OCI-LY1 (cell line): ENCODE measurements around the gene C2CD4B.

Experiments used
- H2AFZ ChIP-seq: fragments of 200-600 bp; sonication (generic), shearing (Covaris generic); 2 replicates; pipeline ENCODE4 v1.6.0; 2014; ENCODE audit warnings: antibody characterized with exemption, mild to moderate bottlenecking, low read length
- H3F3A ChIP-seq: fragments of 200-600 bp; sonication (generic), shearing (Covaris generic); 2 replicates; pipeline ENCODE4 v1.6.0; 2014; ENCODE audit warnings: mild to moderate bottlenecking, antibody characterized with exemption, low read length, moderate library complexity; ENCODE audit not compliant: insufficient read depth
- H3K27ac ChIP-seq: fragments of 200-600 bp; sonication (generic); 2 replicates; pipeline ENCODE4 v1.5.1; 2014; ENCODE audit warnings: low read length, mixed run types, mild to moderate bottlenecking, low read depth; ENCODE audit not compliant: poor library complexity, severe bottlenecking
- H3K27me3 ChIP-seq: fragments of 200-600 bp; sonication (generic); 2 replicates; pipeline ENCODE4 v1.6.0; 2014; ENCODE audit warnings: antibody characterized with exemption, mild to moderate bottlenecking, low read length, moderate library complexity; ENCODE audit not compliant: insufficient read depth
- H3K36me3 ChIP-seq: fragments of 200-600 bp; sonication (generic); 2 replicates; pipeline ENCODE4 v1.6.1; 2014; ENCODE audit warnings: mild to moderate bottlenecking, antibody characterized with exemption, low read length, moderate library complexity, mixed read lengths; ENCODE audit not compliant: insufficient read depth
- H3K4me1 ChIP-seq: fragments of 200-600 bp; sonication (generic); 2 replicates; pipeline ENCODE4 v1.5.1; 2014; ENCODE audit warnings: mild to moderate bottlenecking, low read length, moderate library complexity; ENCODE audit not compliant: insufficient read depth, severe bottlenecking
- H3K4me2 ChIP-seq: fragments of 200-600 bp; sonication (generic), shearing (Covaris generic); 2 replicates; pipeline ENCODE4 v1.6.1; 2014; ENCODE audit warnings: low read length
- H3K4me3 ChIP-seq: fragments of 200-600 bp; sonication (generic); 2 replicates; pipeline ENCODE4 v1.5.1; 2014; ENCODE audit warnings: low read length, low read depth, mild to moderate bottlenecking, mixed read lengths; ENCODE audit not compliant: poor library complexity, severe bottlenecking
- H3K79me2 ChIP-seq: fragments of 200-600 bp; shearing (Covaris generic); 2 replicates; pipeline ENCODE4 v1.6.1; 2016; ENCODE audit warnings: mixed run types, low read length, mixed read lengths; ENCODE audit not compliant: insufficient read depth
- H3K9ac ChIP-seq: fragments of 200-600 bp; sonication (generic), shearing (Covaris generic); 2 replicates; pipeline ENCODE4 v1.6.1; 2014; ENCODE audit warnings: mild to moderate bottlenecking, low read length, mixed read lengths
- H3K9me2 ChIP-seq: fragments of 200-600 bp; sonication (generic), shearing (Covaris generic); 2 replicates; pipeline ENCODE4 v1.6.1; 2014; ENCODE audit warnings: low read depth, mild to moderate bottlenecking, low read length, mixed read lengths
- H3K9me3 ChIP-seq: fragments of 200-600 bp; shearing (Covaris generic); 2 replicates; pipeline ENCODE4 v1.6.1; 2014; ENCODE audit warnings: low read length, mixed read lengths
- H4K20me1 ChIP-seq: fragments of 200-600 bp; sonication (generic), shearing (Covaris generic); 2 replicates; pipeline ENCODE4 v1.6.0; 2016; ENCODE audit warnings: mild to moderate bottlenecking, low read length; ENCODE audit not compliant: insufficient read depth
- EZH2 ChIP-seq: fragments of 200-600 bp; sonication (generic), shearing (Covaris generic); IDR thresholded peaks from 2 replicates; pipeline ENCODE4 v1.8.0; 2017; ENCODE audit warnings: borderline replicate concordance, mixed run types, mild to moderate bottlenecking, antibody characterized with exemption, low read length, moderate library complexity, mixed read lengths
- TF ChIP-seq, protein P1 (sequence below): fragments of 200-600 bp; sonication (generic), shearing (Covaris generic); IDR thresholded peaks from 2 replicates; pipeline ENCODE4 v1.5.1; 2017; ENCODE audit warnings: mild to moderate bottlenecking, antibody characterized with exemption, low read length, moderate library complexity, mixed read lengths

C2CD4B gene

DNA sequence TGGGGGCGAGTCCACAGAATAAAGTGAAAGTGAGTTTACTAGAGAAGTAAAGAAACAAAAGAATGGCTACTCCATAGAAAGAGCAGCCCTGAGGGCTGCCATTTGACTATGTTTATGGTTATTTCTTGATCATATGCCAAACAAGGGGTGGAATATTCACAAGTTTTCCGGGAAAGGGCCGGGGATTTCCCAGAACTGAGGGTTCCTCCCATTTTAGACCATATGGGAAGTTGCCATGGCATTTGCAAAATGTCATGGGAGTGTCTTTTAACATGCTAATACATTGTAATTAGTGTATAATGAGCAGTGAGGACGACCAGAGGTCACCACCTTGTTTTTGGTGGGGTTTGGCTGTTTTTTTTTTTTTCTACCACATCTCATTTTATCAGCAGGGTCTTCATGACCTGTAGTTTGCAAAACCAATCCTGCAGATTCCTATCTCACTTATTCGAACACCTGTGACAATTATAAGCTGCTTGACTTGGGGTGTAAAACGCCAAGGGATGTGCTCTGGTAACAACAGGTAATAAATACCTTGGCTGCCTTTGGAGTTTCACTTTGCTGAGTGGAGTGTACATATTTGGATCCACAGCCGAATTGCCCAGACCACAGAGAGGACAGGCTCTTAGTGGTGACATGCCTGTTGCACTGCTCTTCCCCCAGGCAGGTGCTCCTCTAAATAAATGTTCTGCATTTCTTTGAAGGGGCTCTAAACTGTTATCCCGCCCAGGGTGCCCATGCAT lies 43.6 kb downstream of the C2CD4B start:
- Histone ChIP-seq H3K36me3 (no peaks in the 10 kb centered on the region), H3K27me3 (peaks cover 6% of the 10 kb centered on the region), H3K4me1 (peaks cover 17% of the 10 kb centered on the region), H3K9ac (no peak overlapping the region), H2AFZ (no peak overlapping the region), H4K20me1 (no peaks in the 10 kb centered on the region), H3K4me3 (no peak overlapping the region), H3K4me2 (no peak overlapping the region), H3K9me2 (no peaks in the 10 kb centered on the region), H3K27ac (no peak overlapping the region), H3F3A (no peaks in the 10 kb centered on the region), H3K9me3 (no peaks in the 10 kb centered on the region), H3K79me2 (no peaks in the 10 kb centered on the region)
- no peak for TF ChIP-seq EZH2
- TF ChIP-seq, protein P1, sequence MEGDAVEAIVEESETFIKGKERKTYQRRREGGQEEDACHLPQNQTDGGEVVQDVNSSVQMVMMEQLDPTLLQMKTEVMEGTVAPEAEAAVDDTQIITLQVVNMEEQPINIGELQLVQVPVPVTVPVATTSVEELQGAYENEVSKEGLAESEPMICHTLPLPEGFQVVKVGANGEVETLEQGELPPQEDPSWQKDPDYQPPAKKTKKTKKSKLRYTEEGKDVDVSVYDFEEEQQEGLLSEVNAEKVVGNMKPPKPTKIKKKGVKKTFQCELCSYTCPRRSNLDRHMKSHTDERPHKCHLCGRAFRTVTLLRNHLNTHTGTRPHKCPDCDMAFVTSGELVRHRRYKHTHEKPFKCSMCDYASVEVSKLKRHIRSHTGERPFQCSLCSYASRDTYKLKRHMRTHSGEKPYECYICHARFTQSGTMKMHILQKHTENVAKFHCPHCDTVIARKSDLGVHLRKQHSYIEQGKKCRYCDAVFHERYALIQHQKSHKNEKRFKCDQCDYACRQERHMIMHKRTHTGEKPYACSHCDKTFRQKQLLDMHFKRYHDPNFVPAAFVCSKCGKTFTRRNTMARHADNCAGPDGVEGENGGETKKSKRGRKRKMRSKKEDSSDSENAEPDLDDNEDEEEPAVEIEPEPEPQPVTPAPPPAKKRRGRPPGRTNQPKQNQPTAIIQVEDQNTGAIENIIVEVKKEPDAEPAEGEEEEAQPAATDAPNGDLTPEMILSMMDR: no peak

DNA sequence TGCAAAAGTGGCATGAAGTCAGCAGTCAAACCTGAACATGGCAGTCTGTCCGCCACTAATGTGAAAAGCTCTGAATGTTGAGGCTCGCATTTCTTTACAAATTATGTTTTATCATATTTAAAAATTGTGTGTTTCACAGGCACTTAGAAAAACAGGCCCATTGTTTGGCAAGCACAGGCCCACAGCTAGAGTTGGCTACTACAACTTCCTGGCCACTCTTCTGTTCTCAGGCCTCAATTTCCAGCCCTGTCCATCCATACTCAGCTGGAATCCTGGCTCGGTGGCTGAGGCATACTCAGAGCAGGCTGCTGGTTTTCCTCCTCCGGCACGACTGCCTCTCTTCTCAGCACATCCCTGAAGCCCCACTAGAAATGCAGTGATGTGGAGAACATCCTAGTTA lies 44.3 kb downstream of the C2CD4B start:
- peaks cover 14% of the 10 kb centered on the region for H3K4me1 ChIP-seq
- H3K79me2 ChIP-seq: no peaks in the 10 kb centered on the region
- no peak overlapping the region for H3K27ac ChIP-seq
- no peak overlapping the region for H3K9ac ChIP-seq
- H2AFZ ChIP-seq: no peak overlapping the region
- H3K36me3 ChIP-seq: no peaks in the 10 kb centered on the region
- no peaks in the 10 kb centered on the region for H3K9me3 ChIP-seq
- no peaks in the 10 kb centered on the region for H3K9me2 ChIP-seq
- H3K4me2 ChIP-seq: no peak overlapping the region
- TF ChIP-seq, protein P1: no peak
- TF ChIP-seq EZH2: no peak
- H3K4me3 ChIP-seq: no peak overlapping the region
- H3F3A ChIP-seq: no peaks in the 10 kb centered on the region
- H4K20me1 ChIP-seq: no peaks in the 10 kb centered on the region
- peaks cover 6% of the 10 kb centered on the region for H3K27me3 ChIP-seq

DNA sequence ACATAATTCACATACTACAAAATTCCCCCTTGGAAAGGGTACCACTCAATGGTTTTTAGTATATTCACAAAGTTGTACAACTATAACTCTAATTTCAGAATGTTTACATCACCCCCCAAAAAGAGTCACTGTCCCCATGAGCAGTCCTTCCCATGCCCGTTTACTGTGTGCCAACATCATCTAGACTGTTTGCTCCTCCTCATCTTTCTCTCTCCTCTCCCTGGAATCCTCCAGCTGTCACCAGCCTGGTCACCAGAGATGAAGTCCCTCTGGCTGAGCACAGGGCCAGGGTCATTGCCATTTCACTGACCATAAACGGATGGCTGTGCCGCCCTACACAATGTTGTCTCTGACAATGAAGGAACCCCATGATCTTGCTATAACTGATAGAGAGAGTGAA lies 45.2 kb downstream of the C2CD4B start:
- Histone ChIP-seq H3F3A (no peaks in the 10 kb centered on the region), H2AFZ (no peak overlapping the region), H3K9ac (no peak overlapping the region), H3K9me2 (no peaks in the 10 kb centered on the region), H3K4me2 (no peak overlapping the region), H3K4me3 (no peak overlapping the region), H3K27ac (no peak overlapping the region), H3K36me3 (no peaks in the 10 kb centered on the region), H3K4me1 (peaks cover 9% of the 10 kb centered on the region), H3K9me3 (no peaks in the 10 kb centered on the region), H4K20me1 (no peaks in the 10 kb centered on the region), H3K79me2 (no peaks in the 10 kb centered on the region), H3K27me3 (peaks cover 6% of the 10 kb centered on the region)
- TF ChIP-seq, protein P1: no peak
